Activated CD8-positive, alpha-beta T cell treated with anti-CD3 and anti-CD28 coated beads for 36 hours (primary cell): ENCODE results near the gene MYO16. TPM values are rescaled to one million over a fixed set of nuclear protein-coding genes. Genes with fewer than 3 reads are reported as not detected.

Experiments
- ATAC-seq: fragments of 200-7000 bp; cut with Tn5 transposase; one replicate; pipeline ENCODE4 v1.10.0; 2021; ENCODE audit warnings: mild to moderate bottlenecking, moderate library complexity
- CTCF ChIA-PET: fragments of 350-600 bp; sonication (Branson Sonifier 250); formaldehyde crosslinking; loops from one replicate; lab custom pipeline; 2021; ENCODE audit warnings: antibody characterized with exemption; lab: Charles Lee
- POLR2A ChIA-PET: fragments of 350-600 bp; sonication (Branson Sonifier 250); formaldehyde crosslinking; loops from one replicate; lab custom pipeline; 2021; ENCODE audit warnings: antibody characterized with exemption; lab: Charles Lee
- DNase-seq: peaks from one replicate; pipeline ENCODE4 v3.0.0-alpha.2; 2020
- H3K27ac Mint-ChIP-seq: one replicate; pipeline ENCODE4 v1.8.0; 2021; ENCODE audit warnings: mild to moderate bottlenecking, mixed read lengths
- H3K27me3 Mint-ChIP-seq: one replicate; pipeline ENCODE4 v1.8.0; 2021; ENCODE audit warnings: mixed read lengths
- H3K36me3 Mint-ChIP-seq: one replicate; pipeline ENCODE4 v1.8.0; 2021; ENCODE audit warnings: low read depth, mixed read lengths
- H3K4me1 Mint-ChIP-seq: one replicate; pipeline ENCODE4 v1.8.0; 2021; ENCODE audit warnings: low read depth, mixed read lengths
- H3K4me3 Mint-ChIP-seq: one replicate; pipeline ENCODE4 v1.8.0; 2021; ENCODE audit warnings: mild to moderate bottlenecking, moderate library complexity, mixed read lengths
- H3K9me3 Mint-ChIP-seq: one replicate; pipeline ENCODE4 v1.8.0; 2021; ENCODE audit warnings: mixed read lengths
- CTCF ChIP-seq: fragments of 200-600 bp; IDR thresholded peaks from one replicate; pipeline ENCODE4 v1.8.0; 2022; ENCODE audit warnings: antibody characterized with exemption, mild to moderate bottlenecking
- intact Hi-C: fragments of 100-400 bp; cut with micrococcal nuclease; formaldehyde crosslinking; loops from one replicate; pipeline ENCODE4 v1.10.0; 2022
- total RNA-seq, 2 experiments: library from RNA; stranded (reverse); gene quantifications; one replicate each; pipeline ENCODE4 v1.2.3, GENCODE V29; 2021

Gene MYO16
- total RNA-seq, 2 experiments from 2014 or later = not detected

DNA sequence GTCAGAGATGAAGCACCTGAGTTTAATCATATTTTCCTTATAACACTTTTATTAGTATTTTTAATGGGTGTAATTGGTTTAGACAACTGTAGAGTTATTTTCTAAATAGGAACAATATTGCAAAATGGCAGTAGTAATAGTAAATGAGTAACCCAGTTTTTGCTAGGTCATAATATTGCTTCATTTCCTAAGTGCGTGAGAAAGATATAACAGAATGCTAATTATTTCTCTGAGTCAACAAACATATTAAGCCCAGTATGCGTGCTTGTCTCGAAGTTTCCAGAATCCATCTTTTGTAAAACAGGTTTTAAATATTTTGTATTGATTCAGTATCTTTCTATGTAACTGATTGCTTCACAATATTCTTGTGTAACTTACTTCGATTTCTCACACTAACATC lies 315.3 kb downstream of the MYO16 start:
- intact Hi-C loops = no loop called here
- Mint-ChIP-seq H3K9me3 (no peaks in the 10 kb centered on the region), H3K4me1 (no peaks in the 10 kb centered on the region), H3K36me3 (no peaks in the 10 kb centered on the region), H3K27me3 (peaks cover 2% of the 10 kb centered on the region), H3K27ac (no peak overlapping the region), H3K4me3 (no peak overlapping the region)
- DNase-seq = no peak
- ChIA-PET POLR2A (no interaction called here), CTCF (interaction anchor here (1.0 kb wide), 1 partner anchor 17 kb away, joined by 3 read pairs; no protein-coding TSS in a partner anchor)
- no peak for TF ChIP-seq CTCF
- ATAC-seq = no peak

- POLR2A ChIA-PET = no interaction called here
- Mint-ChIP-seq H3K4me1 (no peaks in the 10 kb centered on the region), H3K4me3 (no peak overlapping the region), H3K27me3 (peaks cover 2% of the 10 kb centered on the region), H3K36me3 (no peaks in the 10 kb centered on the region), H3K27ac (no peak overlapping the region), H3K9me3 (no peaks in the 10 kb centered on the region)
- intact Hi-C loops = no loop called here
- DNase-seq (no peak), ATAC-seq (no peak)
- TF ChIP-seq CTCF = no peak
- CTCF ChIA-PET = no interaction called here
These were observed 318.2 kb downstream of the MYO16 start for GRCh38 chr13:108947551-108948030.

- no peaks in the 10 kb centered on the region for H3K36me3 Mint-ChIP-seq
- peaks cover 2% of the 10 kb centered on the region for H3K27me3 Mint-ChIP-seq
- no peak overlapping the region for H3K27ac Mint-ChIP-seq
- no peaks in the 10 kb centered on the region for H3K4me1 Mint-ChIP-seq
- POLR2A ChIA-PET = no interaction called here
- H3K9me3 Mint-ChIP-seq = no peaks in the 10 kb centered on the region
- TF ChIP-seq CTCF = no peak
- DNase-seq (no peak), ATAC-seq (no peak)
- intact Hi-C loops = no loop called here
- CTCF ChIA-PET = no interaction called here
- H3K4me3 Mint-ChIP-seq = no peak overlapping the region
These were observed 318.9 kb downstream of the MYO16 start for GRCh38 chr13:108948251-108948671.

GRCh38 chr13:108950333-108951010 lies 321.1 kb downstream of the MYO16 start:
- no peak overlapping the region for H3K27ac Mint-ChIP-seq
- ATAC-seq = no peak
- CTCF ChIA-PET = interaction anchor here (1.1 kb wide), 1 partner anchor 12 kb away, joined by 3 read pairs; no protein-coding TSS in a partner anchor
- intact Hi-C loops = no loop called here
- no peaks in the 10 kb centered on the region for H3K9me3 Mint-ChIP-seq
- no peaks in the 10 kb centered on the region for H3K4me1 Mint-ChIP-seq
- H3K4me3 Mint-ChIP-seq = no peak overlapping the region
- H3K27me3 Mint-ChIP-seq = peaks cover 4% of the 10 kb centered on the region
- DNase-seq = no peak
- TF ChIP-seq CTCF = no peak
- POLR2A ChIA-PET = no interaction called here
- H3K36me3 Mint-ChIP-seq = no peaks in the 10 kb centered on the region

GRCh38 chr13:108955741-108956140 lies 326.3 kb downstream of the MYO16 start:
- Mint-ChIP-seq H3K9me3 (no peaks in the 10 kb centered on the region), H3K27me3 (peaks cover 8% of the 10 kb centered on the region), H3K4me1 (no peaks in the 10 kb centered on the region), H3K4me3 (no peak overlapping the region), H3K27ac (no peak overlapping the region), H3K36me3 (no peaks in the 10 kb centered on the region)
- no peak for TF ChIP-seq CTCF
- POLR2A ChIA-PET = no interaction called here
- ATAC-seq (no peak), DNase-seq (no peak)
- CTCF ChIA-PET = no interaction called here
- intact Hi-C loops = no loop called here
